Endothelial cell of umbilical vein (primary cell): ENCODE results near the gene TMEFF2.

Experiments
- POLR2A ChIP-seq: IDR thresholded peaks from 2 replicates; pipeline ENCODE4 v1.6.1; 2012; ENCODE audit warnings: low read depth, mild to moderate bottlenecking, control low read depth, low read length
- POLR2AphosphoS5 ChIP-seq: IDR thresholded peaks from 2 replicates; pipeline ENCODE4 v1.6.1; 2012; ENCODE audit warnings: low read depth, mild to moderate bottlenecking, control low read depth, low read length, moderate library complexity; ENCODE audit not compliant: insufficient read depth
- TF ChIP-seq, protein P1 (sequence below), 2 donors: IDR thresholded peaks; 1 replicate in 1 of 2; 2 replicates in 1 of 2; pipeline ENCODE4 v1.5.1; 2011; ENCODE audit warnings: low read length in 2 of 2, mild to moderate bottlenecking in 2 of 2, moderate library complexity in 2 of 2, control low read depth in 1 of 2, inconsistent platforms in 1 of 2, low read depth in 1 of 2; ENCODE audit not compliant: insufficient read depth in 1 of 2; ENCODE audit errors: extremely low read depth in 1 of 2

DNA sequence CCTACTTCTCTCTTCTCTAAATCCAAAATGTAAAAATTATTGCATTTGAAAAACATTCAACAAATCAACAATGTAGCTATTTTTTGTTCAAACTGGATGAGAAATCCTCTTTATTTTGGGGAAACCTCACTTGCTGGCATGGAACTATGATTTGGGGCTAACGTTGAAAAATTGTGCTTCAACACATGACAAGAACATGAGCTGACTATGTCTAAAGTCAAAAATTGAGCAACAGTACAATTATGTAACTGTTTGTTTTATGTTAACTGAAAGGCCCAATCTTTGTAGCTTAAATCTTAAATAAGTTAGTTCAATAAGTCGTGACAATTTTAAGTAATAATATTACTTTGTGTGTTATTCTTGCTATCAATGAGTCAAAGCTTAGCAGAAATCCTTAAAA, 67.3 kb downstream of the TMEFF2 start:
- no peak for TF ChIP-seq POLR2A
- TF ChIP-seq, protein P1, sequence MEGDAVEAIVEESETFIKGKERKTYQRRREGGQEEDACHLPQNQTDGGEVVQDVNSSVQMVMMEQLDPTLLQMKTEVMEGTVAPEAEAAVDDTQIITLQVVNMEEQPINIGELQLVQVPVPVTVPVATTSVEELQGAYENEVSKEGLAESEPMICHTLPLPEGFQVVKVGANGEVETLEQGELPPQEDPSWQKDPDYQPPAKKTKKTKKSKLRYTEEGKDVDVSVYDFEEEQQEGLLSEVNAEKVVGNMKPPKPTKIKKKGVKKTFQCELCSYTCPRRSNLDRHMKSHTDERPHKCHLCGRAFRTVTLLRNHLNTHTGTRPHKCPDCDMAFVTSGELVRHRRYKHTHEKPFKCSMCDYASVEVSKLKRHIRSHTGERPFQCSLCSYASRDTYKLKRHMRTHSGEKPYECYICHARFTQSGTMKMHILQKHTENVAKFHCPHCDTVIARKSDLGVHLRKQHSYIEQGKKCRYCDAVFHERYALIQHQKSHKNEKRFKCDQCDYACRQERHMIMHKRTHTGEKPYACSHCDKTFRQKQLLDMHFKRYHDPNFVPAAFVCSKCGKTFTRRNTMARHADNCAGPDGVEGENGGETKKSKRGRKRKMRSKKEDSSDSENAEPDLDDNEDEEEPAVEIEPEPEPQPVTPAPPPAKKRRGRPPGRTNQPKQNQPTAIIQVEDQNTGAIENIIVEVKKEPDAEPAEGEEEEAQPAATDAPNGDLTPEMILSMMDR (IDR thresholded peaks at IDR 0.05; ENCODE audit: extremely low read depth in 1 of 2, insufficient read depth in 1 of 2, low read depth in 1 of 2, low read length in 2 of 2): no peak
- TF ChIP-seq POLR2AphosphoS5: no peak
